EL (cell line): ENCODE measurements around the gene B3GNT8.
"Not testable (repeated sequence)": the region's sequence is repeated elsewhere in the genome, so short reads cannot be mapped to it uniquely, and the experiment has no call there.

Experiments used
- DNase-seq: peaks from one replicate; pipeline ENCODE4 v3.0.0-alpha.2; 2016

Gene B3GNT8

DNA sequence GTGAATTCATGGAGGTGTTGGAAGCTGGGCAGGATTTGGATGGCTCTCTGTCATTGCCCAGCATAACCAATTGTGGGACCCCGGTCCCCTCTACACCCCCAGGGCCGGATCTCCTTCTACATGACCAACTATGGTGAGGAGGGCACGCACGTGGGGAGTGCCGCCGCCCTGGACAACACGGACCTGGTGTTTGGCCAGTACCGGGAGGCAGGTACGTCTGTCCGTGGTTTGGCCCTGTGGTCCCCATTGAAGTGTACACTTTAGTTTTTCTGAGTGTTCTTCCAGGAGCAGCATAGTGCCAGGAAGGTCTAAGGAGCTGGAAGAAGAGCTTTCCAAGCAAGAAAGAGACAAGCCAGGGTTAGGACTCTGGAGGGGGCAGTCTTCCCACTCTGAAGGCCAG lies 13.2 kb downstream of the B3GNT8 start:
- no peak for DNase-seq

DNA sequence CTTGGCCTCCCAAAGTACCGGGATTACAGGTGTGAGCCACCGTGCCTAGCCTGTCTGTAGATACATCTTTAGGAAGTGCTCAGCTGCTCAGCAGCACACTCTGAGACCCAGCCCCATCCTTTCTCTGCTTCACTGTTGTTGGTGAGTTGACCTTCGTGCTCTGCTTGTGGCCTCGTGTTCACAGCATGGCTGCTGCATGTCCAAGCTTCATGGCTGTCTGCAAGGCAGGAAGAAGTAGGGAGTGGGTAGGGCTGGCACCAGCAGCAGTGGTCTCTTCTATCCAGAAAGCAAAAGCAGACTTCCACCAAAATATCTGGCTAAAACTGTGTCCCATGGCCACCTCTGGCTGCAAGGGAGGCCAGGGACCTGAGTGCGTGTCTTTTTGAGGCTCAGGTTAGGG lies 14.2 kb downstream of the B3GNT8 start:
- DNase-seq, result no peak

DNA sequence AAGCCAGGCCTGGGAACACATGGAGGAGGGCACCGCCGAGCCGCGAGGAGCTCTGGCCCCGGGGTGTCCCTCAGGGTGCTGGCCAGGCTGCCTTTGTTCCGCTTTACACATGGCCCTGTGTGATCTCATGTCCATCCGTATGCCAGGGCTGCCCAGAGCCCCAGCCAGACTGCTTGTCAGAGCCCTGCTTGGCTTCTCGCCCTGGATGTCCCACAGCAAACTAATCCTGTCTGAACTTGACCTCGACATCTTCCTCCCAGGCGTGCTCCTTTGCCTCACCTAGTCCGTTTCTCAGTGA lies 15.3 kb downstream of the B3GNT8 start:
- no peak for DNase-seq

DNA sequence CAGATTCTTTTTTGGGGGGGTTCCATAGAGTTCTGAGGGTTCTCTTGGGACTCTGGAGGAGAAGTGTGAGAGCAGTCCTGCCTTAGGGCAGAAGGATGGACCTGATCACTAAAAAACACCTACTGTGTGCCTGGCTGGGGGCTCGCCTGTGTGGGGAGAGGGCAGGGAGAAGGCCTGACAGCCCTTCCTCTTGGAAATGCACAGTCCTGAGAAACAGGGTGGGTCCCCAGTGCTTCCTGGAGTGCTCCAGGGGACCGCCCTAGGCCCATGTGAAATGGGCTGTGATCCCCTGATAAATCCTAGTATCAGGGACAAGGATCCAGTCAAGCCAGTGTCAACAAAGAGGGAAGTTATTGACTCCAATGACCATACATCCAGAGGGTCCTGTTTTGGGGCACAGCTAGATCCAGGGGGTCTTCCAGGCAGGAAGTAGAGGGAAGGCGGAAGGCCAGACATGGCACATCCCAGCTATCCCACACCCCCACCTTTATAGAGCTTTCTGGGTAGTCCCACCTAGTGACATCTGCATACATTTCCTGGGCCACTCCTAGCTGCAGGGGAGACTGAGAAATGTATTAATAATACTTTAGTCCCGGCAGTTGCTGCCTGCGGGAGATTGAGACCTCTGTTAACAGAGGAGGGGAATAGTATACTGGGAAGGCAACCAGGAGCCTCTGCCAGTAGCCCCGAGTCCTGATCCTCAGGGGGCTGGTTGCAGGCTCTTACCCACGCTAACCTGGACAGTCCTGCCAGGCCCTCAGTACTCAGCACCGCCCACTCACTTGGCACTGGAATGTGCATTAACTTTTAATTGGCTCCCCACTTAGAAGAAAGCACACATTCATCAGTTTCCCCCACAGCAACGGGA lies 15.8 kb downstream of the B3GNT8 start:
- no peak for DNase-seq

GRCh38 chr19:41410336-41411054 lies 16.7 kb downstream of the B3GNT8 start:
- DNase-seq, result no peak

DNA sequence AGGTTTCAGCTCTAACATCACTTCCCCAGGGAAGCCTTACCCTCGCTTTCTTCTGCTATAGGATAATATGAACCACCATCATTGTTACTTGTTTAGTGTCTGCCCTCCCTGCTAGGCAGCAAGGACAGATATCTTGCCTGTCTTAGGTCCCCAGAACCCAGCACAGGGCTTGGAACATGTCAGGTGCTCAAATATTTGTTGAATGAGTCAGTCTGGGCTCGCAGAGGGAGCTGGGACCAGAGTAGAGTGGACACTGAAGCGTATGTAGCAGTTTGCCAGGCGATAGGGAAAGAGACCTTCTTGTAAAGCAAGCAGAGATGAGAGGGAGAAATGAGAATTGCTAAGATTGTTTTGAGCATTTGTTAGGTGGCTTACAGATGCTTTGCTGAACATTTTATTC lies 17.9 kb downstream of the B3GNT8 start:
- peak; percentile 42 for DNase-seq

DNA sequence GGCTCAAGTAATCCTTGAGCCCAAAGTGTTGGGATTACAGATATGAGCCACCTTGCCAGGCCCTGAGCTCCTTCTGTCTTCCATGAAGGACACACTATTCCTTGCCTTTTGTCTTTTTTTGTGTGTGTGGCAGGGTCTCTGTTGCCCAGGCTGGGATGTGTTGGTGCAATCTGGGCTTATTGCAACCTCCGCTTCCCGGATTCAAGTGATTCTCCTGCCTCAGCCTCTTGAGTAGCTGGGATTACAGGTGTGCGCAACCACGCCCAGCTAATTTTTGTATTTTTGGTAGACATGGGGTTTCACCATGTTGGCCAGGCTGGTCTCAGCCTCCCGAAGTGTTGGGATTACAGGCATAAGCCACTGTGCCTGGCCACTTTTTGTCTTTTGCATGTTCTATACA lies 18.3 kb downstream of the B3GNT8 start:
- DNase-seq, result not testable (repeated sequence)

DNA sequence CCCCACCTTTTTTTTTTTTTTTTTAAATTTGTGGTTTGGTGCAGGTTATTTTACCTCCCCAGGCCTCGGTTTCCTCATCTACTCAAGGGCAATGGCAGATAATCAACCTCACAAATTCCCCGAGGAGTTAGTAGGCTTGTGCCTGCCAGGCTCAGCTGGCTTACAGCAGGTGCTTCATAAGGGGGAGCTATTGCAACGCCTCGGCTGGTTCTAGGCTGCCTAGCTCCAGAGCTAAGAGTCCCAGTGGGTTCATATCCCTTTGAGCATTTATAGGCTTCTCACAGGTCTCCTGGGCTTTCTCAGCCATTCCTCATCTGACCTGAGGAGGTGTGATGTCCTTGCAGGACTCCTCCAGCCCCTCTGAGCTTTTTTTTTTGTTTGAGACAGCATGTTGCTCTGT lies 18.9 kb downstream of the B3GNT8 start:
- DNase-seq, result no peak

DNA sequence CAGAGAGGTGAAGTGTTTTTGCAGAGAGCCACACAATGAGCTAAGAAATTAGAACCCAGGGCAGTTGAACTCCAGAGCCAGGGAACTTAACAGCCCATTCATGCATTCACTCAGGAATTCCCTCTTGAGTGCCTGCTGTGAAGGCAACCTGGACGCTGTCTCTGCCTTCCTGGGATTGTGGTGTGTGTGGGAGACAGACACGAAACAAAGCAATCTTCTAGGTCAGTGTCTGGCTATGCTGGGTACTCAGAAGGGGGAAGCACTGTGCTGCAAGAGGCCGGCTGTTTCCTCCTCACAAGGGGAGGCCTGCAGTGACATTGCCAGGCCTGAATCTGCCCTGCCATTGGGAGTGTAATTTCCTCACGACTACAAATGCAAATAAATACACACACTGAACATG lies 19.9 kb downstream of the B3GNT8 start:
- no peak for DNase-seq

DNA sequence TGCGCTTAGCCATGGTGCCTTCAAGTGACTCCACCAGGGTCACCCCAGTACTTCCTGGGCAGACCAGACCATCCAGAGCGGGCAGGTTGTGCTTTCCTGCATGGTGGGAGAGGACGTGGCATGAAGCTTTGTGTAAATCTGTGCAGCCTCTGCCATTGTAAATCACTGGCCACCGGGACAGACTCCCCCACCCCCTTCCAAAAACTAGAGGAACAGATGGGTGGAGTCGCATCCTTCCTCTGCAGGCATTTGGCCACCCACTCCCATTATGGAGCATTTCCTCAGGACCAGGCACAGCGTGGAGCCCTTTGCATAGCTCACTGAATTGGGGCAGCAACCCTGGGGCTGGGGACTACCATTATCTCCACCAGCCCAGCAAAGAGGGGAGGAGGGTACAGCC lies 21.4 kb downstream of the B3GNT8 start:
- DNase-seq, result no peak

GRCh38 chr19:41403181-41403970 lies 23.8 kb downstream of the B3GNT8 start:
- DNase-seq, result no peak

DNA sequence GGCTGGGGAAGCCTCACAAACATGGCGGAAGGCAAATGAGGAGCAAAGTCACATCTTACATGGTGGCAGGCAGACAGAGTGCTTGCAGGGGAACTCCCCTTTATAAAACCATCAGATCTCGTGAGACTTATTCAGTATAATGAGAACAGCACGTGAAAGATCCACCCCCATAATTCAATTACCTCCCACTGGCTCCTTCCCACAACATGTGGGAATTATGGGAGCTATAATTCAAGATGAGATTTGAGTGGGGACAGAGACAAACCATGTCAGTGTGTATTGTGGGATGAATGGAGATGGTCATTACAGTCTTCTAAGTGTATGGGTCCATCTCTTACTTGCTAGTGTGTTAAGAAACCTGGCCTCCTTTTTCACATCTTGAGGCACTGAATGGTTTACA lies 25.2 kb downstream of the B3GNT8 start:
- DNase-seq, result no peak

- no peak for DNase-seq
These were observed 25.7 kb downstream of the B3GNT8 start for GRCh38 chr19:41401483-41401882.

- no peak for DNase-seq
These were observed 27.6 kb downstream of the B3GNT8 start for GRCh38 chr19:41399525-41399924.

DNA sequence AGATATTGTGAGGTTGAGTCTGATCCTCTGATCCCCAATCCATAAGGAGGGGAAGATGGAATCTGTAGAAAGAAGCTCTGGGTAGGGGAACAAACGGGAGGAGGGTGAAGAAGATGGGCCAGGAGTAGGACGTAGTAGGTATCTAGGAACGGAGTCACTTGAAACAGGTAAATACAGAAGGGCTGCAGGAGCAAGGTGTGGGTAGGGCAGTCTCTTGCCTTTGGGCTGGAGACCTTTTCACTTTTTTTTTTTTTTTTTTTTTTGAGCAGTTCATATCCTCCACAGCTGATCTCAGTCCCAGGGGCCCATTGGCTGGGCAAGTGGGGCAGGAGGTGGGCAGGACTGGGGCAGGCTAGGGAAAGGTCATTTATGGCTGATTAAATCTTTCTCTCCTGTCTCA lies 28.1 kb downstream of the B3GNT8 start:
- DNase-seq, result no peak

DNA sequence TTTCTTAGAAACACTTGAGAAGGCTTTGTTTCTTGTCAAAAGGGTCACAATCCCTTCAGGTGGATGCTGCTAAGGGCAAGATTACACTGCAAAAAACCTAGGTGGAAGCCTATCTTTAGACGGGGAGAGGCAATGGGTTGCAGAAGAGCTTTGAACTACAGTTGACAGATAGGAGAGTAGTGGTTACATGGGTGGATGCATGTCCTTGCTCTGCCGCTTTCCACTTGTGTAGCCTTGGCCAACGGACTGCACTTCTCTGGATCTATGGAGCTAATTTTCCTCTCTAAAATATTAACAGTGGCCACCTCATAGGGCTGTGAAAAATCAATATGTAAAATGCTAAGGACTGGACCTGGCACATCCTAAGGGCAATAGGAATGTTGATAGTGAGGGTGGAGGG lies 28.6 kb downstream of the B3GNT8 start:
- no peak for DNase-seq

GRCh38 chr19:41398050-41398418 lies 29.1 kb downstream of the B3GNT8 start:
- DNase-seq, result no peak

DNA sequence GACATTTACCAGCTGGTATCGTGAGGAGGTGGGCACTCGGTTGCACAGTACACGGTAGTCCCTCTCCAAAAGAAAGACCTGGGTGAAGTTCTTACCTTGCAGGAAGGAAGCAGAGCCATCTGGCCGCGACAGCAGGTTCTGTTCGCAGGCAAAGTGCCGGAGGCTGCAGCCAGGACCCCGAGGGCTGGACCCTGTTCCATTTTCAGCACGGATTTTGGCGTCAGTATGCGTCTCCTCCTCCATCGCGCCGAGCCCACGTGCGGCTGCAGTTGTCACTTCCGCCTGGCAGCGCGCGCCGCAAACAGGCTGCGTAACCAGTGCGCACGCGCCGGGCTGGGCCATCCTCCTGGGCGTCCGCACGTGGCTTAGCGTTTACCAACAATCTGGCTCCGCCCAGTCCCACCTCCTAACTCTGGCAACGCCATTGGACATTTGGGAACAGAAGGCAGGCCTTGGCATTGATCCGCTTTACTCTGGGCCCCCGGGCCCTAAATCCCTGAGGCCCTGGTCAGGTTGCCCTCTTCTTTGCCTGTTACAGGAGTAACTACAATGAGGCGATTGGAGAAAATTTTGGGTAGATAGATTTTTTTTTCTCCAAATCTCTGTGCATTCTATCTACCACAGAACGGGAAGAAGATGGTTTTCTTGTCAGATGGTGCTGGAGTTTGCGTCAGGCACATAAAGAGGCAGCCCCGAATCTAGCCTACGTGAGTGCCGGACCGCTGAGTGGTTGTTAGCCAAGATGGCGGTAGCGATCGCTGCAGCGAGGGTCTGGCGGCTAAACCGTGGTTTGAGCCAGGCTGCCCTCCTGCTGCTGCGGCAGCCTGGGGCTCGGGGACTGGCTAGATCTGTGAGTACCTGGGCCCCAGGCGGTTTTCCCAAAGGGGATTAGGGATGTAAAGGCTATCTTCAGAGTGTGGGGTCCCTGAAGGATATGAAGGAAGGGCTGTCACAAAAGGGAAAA lies 29.8 kb downstream of the B3GNT8 start, which contains the start of the genes BCKDHA and EXOSC5:
Gene BCKDHA (plus strand): TSS at position 733 of the 964 bp plus-strand sequence. CDS start 10 bp downstream, at position 743.
Gene EXOSC5 (minus strand): TSS at position 274 of the 964 bp plus-strand sequence. CDS start 31 bp downstream, at position 243.
- DNase-seq, result peak; percentile 100

DNA sequence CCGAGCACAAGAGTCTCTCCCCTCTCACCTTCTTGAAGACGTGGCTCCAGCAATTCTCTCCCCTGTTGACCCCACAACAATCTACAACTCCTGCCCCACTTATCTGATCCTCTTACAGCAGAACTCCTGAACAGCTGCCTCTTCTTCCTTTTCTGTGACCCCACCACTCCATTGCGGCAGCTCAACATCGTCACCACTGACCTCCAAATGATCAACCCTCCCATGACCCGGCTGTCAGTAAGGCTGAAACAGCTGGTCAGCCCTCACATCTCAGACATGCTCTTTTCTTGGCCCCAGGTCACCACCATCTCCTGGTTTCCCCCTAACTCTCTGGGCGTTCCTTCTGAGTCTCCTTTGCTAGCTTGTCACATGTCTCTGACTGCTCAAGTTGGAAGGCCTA lies 31.8 kb downstream of the B3GNT8 start:
- no peak for DNase-seq

GRCh38 chr19:41392775-41393174 lies 34.4 kb downstream of the B3GNT8 start:
- no peak for DNase-seq

DNA sequence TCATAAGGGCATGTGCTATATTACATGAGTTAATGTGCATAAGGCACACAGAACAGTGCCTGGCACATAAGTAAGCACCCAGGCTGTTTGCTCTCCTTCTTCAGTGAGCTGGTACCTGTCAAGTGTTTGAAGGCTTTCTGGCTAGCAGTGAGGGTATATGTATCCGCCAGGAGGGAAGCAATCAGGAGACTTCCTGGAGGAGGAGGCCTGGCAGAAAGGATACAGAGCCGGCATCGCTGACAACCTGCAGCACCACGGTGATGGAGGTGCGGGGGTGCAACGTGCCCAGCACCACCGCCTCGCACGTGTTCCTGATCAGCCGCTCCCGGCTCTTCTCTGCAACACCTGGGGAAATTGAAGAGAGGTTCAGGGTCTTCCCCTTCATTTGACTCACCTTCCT lies 35.6 kb downstream of the B3GNT8 start:
- DNase-seq, result no peak

- DNase-seq, result no peak
These were observed 40.7 kb downstream of the B3GNT8 start for GRCh38 chr19:41386442-41386841.
